ENCODE results near the gene HPCA. TPM values are rescaled to one million over a fixed set of nuclear protein-coding genes. Genes with fewer than 3 reads are reported as not detected.

HPCA gene
- total RNA-seq, 1 donor: not detected

DNA sequence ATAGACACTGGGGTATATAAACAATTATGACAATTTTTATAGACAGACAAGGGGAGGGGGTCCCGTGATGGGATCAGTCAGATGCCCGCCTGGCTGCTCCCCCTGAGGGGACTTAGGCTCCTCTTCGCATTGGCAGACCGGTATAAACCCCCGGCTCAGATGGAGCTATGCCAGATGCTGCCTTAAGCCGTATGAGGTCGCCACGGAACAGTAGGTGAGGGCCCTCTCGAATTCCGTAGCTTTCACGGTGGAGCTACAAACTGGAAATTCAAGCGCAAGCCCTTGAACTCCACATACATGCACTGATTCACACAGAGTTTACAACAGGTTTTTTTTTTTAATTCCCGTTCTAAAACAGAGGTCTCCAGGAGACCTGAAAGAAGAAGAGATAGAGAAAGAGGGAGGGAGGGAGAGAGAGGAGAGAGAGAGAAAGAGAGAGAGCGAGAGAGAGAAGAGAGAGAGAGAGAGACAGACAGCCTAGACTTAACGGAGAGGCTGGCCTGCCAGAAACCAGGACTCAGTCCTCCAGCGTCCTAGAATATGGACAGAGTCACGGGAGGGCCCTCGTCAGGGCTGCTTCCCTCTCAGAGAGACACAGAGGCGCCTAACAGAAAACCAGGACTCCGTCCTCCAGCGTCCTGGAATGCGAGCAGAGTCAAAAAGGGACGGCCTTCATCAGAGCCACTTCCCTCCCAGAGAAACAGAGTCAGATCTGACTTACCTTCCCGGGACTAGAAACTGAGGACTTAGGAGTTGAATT, 39.3 kb downstream of the HPCA start:
- Histone ChIP-seq H3K9me3 (ENCODE audit: low read depth, low read length) (no peaks in the 10 kb centered on the region), H3K27me3 (ENCODE audit: insufficient read depth, low read length) (peaks cover 57% of the 10 kb centered on the region), H3K4me3 (ENCODE audit: low read length) (no peak overlapping the region), H3K4me1 (ENCODE audit: insufficient read depth, low read length) (peaks cover 15% of the 10 kb centered on the region)

DNA sequence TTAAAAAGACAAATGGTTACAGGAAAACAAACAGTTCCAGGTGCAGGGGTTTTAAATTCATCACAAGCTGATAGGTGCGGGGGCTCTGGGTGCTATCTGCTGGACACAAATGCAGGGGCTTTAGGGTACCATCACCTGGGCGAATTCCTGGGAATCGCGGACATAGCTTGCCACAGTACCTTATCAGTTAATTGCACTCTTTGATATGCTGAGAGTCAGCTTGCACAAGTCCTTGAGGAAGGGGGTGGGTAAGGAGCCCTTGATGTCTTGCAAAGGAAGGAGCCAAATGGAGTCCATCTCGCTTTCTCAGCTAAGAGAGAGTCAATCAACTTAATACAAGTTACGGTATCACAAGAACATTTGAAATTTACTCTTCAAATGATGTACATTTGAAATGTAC, 40.3 kb downstream of the HPCA start:
- Histone ChIP-seq H3K9me3 (ENCODE audit: low read depth, low read length) (no peaks in the 10 kb centered on the region), H3K4me3 (ENCODE audit: low read length) (no peak overlapping the region), H3K4me1 (ENCODE audit: insufficient read depth, low read length) (peaks cover 15% of the 10 kb centered on the region), H3K27me3 (ENCODE audit: insufficient read depth, low read length) (peaks cover 52% of the 10 kb centered on the region)

DNA sequence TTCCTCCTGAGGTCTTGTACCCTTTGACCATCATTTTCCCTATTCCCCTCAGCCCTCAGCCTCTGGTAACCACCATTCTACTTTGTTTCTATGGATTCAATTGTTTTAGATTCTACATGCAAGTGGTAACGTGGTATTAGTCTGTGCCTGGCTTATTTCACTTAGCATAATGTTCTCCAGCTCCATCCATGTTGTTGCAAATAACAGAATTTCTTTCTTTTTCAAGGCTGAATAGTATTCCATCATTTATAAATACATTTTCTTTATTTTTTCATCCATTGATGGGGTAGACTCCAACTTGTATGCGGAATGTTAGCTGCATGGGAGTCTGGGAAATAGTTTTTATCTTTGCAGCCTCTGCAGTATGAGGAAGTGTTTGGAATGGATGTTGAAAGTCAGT, 41.1 kb downstream of the HPCA start:
- Histone ChIP-seq H3K4me1 (ENCODE audit: insufficient read depth, low read length) (peaks cover 15% of the 10 kb centered on the region), H3K27me3 (ENCODE audit: insufficient read depth, low read length) (peaks cover 49% of the 10 kb centered on the region), H3K4me3 (ENCODE audit: low read length) (no peak overlapping the region), H3K9me3 (ENCODE audit: low read depth, low read length) (no peaks in the 10 kb centered on the region)

DNA sequence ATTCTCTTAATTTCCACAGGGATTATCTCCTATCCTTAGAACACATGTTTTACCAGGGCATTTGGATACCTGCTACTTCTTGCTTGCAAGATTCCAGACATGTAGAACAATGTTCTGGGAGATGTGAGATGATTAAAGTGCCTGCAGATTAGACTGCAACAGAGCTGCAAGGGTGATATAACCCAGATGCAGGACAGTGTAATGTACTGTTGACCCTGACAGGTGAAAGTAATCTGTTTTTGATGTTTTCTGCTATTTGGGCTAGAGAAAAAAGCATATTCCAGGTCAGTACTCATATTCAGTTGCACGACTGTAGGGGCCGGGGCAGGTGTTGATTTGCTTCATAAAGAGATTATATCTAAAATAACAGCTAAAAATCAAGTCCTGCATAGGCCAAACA, 42.0 kb downstream of the HPCA start:
- H3K9me3 ChIP-seq (ENCODE audit: low read depth, low read length): no peaks in the 10 kb centered on the region
- H3K4me3 ChIP-seq (ENCODE audit: low read length): no peak overlapping the region
- H3K27me3 ChIP-seq (ENCODE audit: insufficient read depth, low read length): peaks cover 40% of the 10 kb centered on the region
- peaks cover 15% of the 10 kb centered on the region for H3K4me1 ChIP-seq (ENCODE audit: insufficient read depth, low read length)

- Histone ChIP-seq H3K9me3 (ENCODE audit: low read depth, low read length) (no peaks in the 10 kb centered on the region), H3K4me1 (ENCODE audit: insufficient read depth, low read length) (peaks cover 15% of the 10 kb centered on the region), H3K27me3 (ENCODE audit: insufficient read depth, low read length) (peaks cover 36% of the 10 kb centered on the region), H3K4me3 (ENCODE audit: low read length) (no peak overlapping the region)
Measured at GRCh38 chr1:32928715-32929114, 42.4 kb downstream of the HPCA start.

GRCh38 chr1:32929366-32929765, 43.1 kb downstream of the HPCA start:
- peaks cover 30% of the 10 kb centered on the region for H3K27me3 ChIP-seq (ENCODE audit: insufficient read depth, low read length)
- peaks cover 15% of the 10 kb centered on the region for H3K4me1 ChIP-seq (ENCODE audit: insufficient read depth, low read length)
- no peak overlapping the region for H3K4me3 ChIP-seq (ENCODE audit: low read length)
- no peaks in the 10 kb centered on the region for H3K9me3 ChIP-seq (ENCODE audit: low read depth, low read length)

DNA sequence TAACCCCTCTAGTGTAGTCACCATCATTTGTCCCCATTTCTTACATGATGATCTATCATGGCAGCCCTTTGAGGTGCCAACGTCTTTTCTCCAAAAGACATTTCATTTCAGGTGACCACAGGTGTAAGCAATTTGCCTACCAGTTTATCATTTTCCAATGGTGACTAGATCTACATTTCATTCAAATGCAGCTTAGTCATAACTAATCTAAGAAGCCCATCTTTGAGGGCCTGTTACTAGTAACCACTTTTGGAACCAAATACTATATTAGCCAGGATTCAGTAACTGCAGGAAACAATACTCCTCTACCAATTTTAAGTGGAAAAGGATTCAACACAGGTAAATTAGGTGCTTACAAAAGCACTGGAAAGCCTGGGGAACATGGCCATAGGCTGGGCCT, 45.5 kb downstream of the HPCA start:
- Histone ChIP-seq H3K27me3 (ENCODE audit: insufficient read depth, low read length) (peaks cover 6% of the 10 kb centered on the region), H3K4me3 (ENCODE audit: low read length) (no peak overlapping the region), H3K9me3 (ENCODE audit: low read depth, low read length) (no peaks in the 10 kb centered on the region), H3K4me1 (ENCODE audit: insufficient read depth, low read length) (no peaks in the 10 kb centered on the region)

DNA sequence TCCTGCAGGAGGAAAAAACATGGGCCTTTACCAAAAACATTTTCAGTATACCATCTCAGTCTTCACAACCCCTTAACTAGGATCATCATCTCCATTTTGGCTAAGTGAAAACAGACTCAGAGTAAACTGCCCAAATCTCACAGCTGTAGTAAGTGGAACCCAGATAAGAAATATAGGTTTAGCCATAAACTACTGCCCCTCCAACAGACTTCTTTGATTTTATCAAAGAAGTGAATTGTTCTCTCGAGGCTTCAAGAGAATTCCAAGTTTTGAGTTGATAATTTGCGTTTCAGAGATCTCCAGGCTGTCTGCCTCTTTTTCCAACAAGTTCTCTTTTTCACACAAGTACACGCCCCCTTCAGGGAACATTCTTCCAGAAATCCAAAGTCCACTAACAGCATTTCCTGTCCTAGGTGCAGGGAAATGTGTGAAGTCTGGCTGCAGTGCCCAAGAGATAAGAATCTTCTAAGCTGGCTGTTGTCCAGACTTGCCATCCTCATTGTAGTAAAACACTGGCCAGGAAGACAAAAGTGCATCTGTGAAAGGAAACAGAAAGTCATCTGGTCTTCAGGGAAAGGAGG, 47.5 kb downstream of the HPCA start:
- no peaks in the 10 kb centered on the region for H3K27me3 ChIP-seq (ENCODE audit: insufficient read depth, low read length)
- H3K4me3 ChIP-seq (ENCODE audit: low read length): no peak overlapping the region
- H3K9me3 ChIP-seq (ENCODE audit: low read depth, low read length): no peaks in the 10 kb centered on the region
- H3K4me1 ChIP-seq (ENCODE audit: insufficient read depth, low read length): peaks cover under 1% of the 10 kb centered on the region

GRCh38 chr1:32934535-32934934, 48.2 kb downstream of the HPCA start:
- Histone ChIP-seq H3K4me1 (ENCODE audit: insufficient read depth, low read length) (peaks cover 8% of the 10 kb centered on the region), H3K9me3 (ENCODE audit: low read depth, low read length) (no peaks in the 10 kb centered on the region), H3K27me3 (ENCODE audit: insufficient read depth, low read length) (no peaks in the 10 kb centered on the region), H3K4me3 (ENCODE audit: low read length) (no peak overlapping the region)

GRCh38 chr1:32937061-32937460, 50.8 kb downstream of the HPCA start:
- Histone ChIP-seq H3K4me1 (ENCODE audit: insufficient read depth, low read length) (peaks cover 30% of the 10 kb centered on the region), H3K27me3 (ENCODE audit: insufficient read depth, low read length) (no peaks in the 10 kb centered on the region), H3K4me3 (ENCODE audit: low read length) (no peak overlapping the region), H3K9me3 (ENCODE audit: low read depth, low read length) (no peaks in the 10 kb centered on the region)

- Histone ChIP-seq H3K9me3 (ENCODE audit: low read depth, low read length) (no peaks in the 10 kb centered on the region), H3K4me3 (ENCODE audit: low read length) (no peak overlapping the region), H3K27me3 (ENCODE audit: insufficient read depth, low read length) (no peaks in the 10 kb centered on the region), H3K4me1 (ENCODE audit: insufficient read depth, low read length) (peaks cover 34% of the 10 kb centered on the region)
Measured at GRCh38 chr1:32939655-32940371, 53.5 kb downstream of the HPCA start.

DNA sequence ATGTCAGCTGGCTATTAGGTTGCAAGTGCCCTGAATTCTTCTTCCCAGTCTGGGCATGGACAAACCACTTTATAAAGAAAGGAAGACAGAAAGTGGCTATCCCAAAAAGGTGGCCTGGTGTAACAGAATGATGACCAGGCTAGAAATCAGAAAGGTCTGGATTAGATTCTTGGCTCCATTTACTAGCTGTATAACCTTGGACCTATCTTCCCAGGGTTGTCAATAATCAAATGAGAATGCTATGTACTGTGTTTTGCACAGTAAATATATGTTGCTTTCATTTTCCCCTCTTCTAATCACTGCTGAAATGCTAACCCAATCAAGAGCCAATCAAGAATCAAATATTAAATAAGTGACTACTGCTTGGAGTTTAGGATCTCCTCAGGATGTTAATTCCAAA, 57.9 kb downstream of the HPCA start:
- Histone ChIP-seq H3K4me1 (ENCODE audit: insufficient read depth, low read length) (peaks cover 30% of the 10 kb centered on the region), H3K9me3 (ENCODE audit: low read depth, low read length) (no peaks in the 10 kb centered on the region), H3K4me3 (ENCODE audit: low read length) (no peak overlapping the region), H3K27me3 (ENCODE audit: insufficient read depth, low read length) (no peaks in the 10 kb centered on the region)

Other genes with a start within 250 kb of the HPCA start
- gene ZBTB8OS, start 235.9 kb upstream of the HPCA start, total RNA-seq: 34.5 TPM
- 106 TPM for gene RBBP4, start 235.3 kb upstream of the HPCA start, total RNA-seq
- gene SYNC, start 183.7 kb upstream of the HPCA start, total RNA-seq: 0.10 TPM
- 88.7 TPM for gene YARS1, start 69.1 kb upstream of the HPCA start, total RNA-seq
- gene S100PBP, start 68.8 kb upstream of the HPCA start, total RNA-seq: 18.5 TPM
- gene FNDC5, start 15.6 kb upstream of the HPCA start, total RNA-seq: 0.10 TPM
- gene TMEM54, start 14.9 kb downstream of the HPCA start, total RNA-seq: not detected
- 69.0 TPM for gene RNF19B, start 78.3 kb downstream of the HPCA start, total RNA-seq
- gene AK2, start 150.4 kb downstream of the HPCA start, total RNA-seq: 29.1 TPM
- gene AZIN2, start 194.7 kb downstream of the HPCA start, total RNA-seq: 1.6 TPM

All from mononuclear cell (primary cell).